ENCODE measurements around the gene SOAT2.
"Not testable (repeated sequence)": the region's sequence is repeated elsewhere in the genome, so short reads cannot be mapped to it uniquely, and the experiment has no call there.

Gene SOAT2

GRCh38 chr12:53090105-53090504, 13.2 kb upstream of the SOAT2 start:
- no peak for DNase-seq

- no peak for DNase-seq
Observed at GRCh38 chr12:53090554-53090953, 12.7 kb upstream of the SOAT2 start.

GRCh38 chr12:53091756-53092155, 11.5 kb upstream of the SOAT2 start:
- no peak for DNase-seq

GRCh38 chr12:53093777-53094393, 9.4 kb upstream of the SOAT2 start:
- DNase-seq: no peak

GRCh38 chr12:53094394-53094787, 8.9 kb upstream of the SOAT2 start:
- DNase-seq: no peak

GRCh38 chr12:53094796-53095595, 8.3 kb upstream of the SOAT2 start:
- DNase-seq: not testable (repeated sequence)

- not testable (repeated sequence) for DNase-seq
Observed at GRCh38 chr12:53095596-53095895, 7.7 kb upstream of the SOAT2 start.

GRCh38 chr12:53096089-53096741, 7.1 kb upstream of the SOAT2 start:
- no peak for DNase-seq

GRCh38 chr12:53096759-53097158, 6.5 kb upstream of the SOAT2 start:
- DNase-seq: no peak

- no peak for DNase-seq
Observed at GRCh38 chr12:53097207-53097563, 6.1 kb upstream of the SOAT2 start.

- peak; percentile 42 for DNase-seq
Observed at GRCh38 chr12:53097564-53098353, 5.5 kb upstream of the SOAT2 start, which contains the start of gene IGFBP6. TSS of gene IGFBP6 (plus strand) at chr12:53097667. CDS start at chr12:53097718, 51 bp downstream.

- no peak for DNase-seq
Observed at GRCh38 chr12:53098354-53098981, 4.8 kb upstream of the SOAT2 start.

GRCh38 chr12:53099071-53099882, 4.0 kb upstream of the SOAT2 start:
- peak; percentile 73 for DNase-seq

- no peak for DNase-seq
Observed at GRCh38 chr12:53100466-53101151, 2.7 kb upstream of the SOAT2 start.

GRCh38 chr12:53101266-53101665, 2.0 kb upstream of the SOAT2 start:
- no peak for DNase-seq

- DNase-seq: no peak
Observed at GRCh38 chr12:53101931-53102781, 1.1 kb upstream of the SOAT2 start.

- peak; percentile 64 for DNase-seq
Observed at GRCh38 chr12:53103860-53104305, 597 bp downstream of the SOAT2 start.

- no peak for DNase-seq
Observed at GRCh38 chr12:53105256-53105655, 2.0 kb downstream of the SOAT2 start.

- DNase-seq: no peak
Observed at GRCh38 chr12:53105712-53106439, 2.6 kb downstream of the SOAT2 start.

GRCh38 chr12:53107122-53107521, 3.8 kb downstream of the SOAT2 start:
- DNase-seq: no peak
